Measurements from ENCODE around the gene ABHD2. TPM values are rescaled to one million over a fixed set of nuclear protein-coding genes. Genes with fewer than 3 reads are reported as not detected.

The ABHD2 gene
- total RNA-seq, 1 experiment from 2014 or later, result 29.7 TPM

DNA sequence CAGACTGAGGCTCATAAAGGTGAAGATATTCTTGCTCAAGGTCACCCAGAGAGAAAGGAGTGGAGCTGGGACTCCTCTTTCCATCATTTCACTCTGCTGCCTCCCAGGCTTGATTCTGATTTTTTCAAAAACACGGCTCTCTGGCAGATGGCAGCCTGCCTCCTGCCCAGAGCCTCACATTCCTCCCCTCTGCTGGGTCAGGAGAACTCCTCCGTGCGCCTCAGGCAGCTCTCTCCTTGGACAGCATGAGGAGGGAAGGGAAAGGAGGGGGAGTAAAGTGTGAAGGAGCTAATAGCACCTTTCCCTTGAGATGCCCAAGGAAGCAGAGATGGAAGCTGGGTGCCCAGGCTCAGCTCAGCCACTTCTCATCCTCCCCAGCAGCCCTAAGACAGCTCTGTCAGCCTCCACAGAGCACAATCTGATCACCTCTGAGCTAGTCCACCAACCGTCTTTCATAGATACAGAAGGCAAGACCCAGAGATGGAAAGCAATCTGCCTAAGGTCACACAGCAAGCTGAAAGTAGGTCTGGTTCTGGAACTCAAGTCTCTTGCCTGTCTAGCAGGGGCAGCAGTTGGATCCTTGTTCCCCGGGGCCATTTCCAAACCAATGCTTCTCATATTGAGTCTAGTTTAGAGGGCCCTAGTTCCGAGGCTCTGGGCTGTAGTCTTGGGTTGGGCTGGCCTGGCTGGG is 129.6 kb downstream of the ABHD2 start:
- no peaks in the 10 kb centered on the region for H3K9me3 Mint-ChIP-seq

DNA sequence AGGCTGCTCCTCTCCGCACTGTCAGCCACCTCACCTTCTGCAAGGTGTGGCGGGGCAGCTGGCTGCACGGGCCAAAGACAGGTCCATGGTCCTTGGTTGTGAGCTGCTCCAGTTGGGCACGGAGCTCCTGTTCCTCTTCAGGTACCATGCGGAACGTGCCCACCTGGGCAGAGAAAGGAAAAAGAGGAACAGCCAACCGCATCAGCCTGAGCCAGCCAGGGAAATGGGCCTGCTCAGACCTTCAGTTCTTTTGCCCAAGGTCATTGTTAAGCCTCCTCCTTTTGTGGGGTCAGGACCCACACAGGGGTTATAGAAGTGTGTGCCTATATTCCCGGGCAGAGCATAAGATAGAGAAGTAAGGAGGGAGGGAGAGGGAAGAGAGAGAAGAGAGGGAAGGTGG is 130.3 kb downstream of the ABHD2 start:
- POLR2A ChIA-PET, result no interaction called here
- no peak overlapping the region for H3K4me3 Mint-ChIP-seq
- CTCF ChIA-PET, result interaction anchor here (4.4 kb wide), 1 partner anchor 12 kb away, joined by 56 read pairs; no protein-coding TSS in a partner anchor
- TF ChIP-seq, protein P1, sequence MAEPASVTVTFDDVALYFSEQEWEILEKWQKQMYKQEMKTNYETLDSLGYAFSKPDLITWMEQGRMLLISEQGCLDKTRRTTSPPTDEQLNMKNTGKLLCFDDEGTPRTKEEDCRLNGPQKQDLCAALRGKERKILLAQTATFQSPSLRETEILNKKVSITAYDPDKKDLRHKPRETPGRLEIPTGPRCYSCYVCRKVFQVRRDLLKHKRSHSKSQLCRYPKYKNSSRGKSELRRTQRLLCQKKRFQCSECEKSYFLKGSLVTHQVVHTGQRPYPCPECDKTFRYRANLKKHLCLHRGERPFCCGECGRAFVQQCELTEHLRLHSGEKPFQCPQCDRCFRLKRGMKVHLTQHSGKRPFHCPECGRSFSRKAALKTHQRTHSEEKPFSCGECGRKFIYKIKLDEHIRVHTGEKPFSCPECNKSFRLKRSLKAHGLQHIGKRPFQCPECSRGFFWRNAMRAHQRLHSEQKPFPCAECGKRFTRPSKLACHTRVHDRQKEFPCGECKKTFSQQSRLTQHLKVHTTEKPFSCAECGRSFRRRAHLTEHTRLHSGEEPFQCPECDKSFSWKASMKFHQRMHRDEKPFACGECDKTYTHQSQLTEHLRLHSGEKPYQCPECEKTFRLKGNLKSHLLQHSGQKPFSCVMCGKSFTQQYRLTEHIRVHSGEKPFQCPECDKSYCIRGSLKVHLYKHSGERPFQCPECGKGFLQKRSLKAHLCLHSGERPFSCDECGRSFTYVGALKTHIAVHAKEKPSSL (CRISPR knock-in tag; conservative IDR thresholded peaks at IDR 0.05), result no peak
- TF ChIP-seq, protein P2, sequence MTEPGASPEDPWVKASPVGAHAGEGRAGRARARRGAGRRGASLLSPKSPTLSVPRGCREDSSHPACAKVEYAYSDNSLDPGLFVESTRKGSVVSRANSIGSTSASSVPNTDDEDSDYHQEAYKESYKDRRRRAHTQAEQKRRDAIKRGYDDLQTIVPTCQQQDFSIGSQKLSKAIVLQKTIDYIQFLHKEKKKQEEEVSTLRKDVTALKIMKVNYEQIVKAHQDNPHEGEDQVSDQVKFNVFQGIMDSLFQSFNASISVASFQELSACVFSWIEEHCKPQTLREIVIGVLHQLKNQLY (CRISPR knock-in tag; IDR thresholded peaks at IDR 0.05), result no peak
- TF ChIP-seq, protein P3, sequence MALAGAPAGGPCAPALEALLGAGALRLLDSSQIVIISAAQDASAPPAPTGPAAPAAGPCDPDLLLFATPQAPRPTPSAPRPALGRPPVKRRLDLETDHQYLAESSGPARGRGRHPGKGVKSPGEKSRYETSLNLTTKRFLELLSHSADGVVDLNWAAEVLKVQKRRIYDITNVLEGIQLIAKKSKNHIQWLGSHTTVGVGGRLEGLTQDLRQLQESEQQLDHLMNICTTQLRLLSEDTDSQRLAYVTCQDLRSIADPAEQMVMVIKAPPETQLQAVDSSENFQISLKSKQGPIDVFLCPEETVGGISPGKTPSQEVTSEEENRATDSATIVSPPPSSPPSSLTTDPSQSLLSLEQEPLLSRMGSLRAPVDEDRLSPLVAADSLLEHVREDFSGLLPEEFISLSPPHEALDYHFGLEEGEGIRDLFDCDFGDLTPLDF (CRISPR knock-in tag; IDR thresholded peaks at IDR 0.05), result no peak
- TF ChIP-seq, protein P4, sequence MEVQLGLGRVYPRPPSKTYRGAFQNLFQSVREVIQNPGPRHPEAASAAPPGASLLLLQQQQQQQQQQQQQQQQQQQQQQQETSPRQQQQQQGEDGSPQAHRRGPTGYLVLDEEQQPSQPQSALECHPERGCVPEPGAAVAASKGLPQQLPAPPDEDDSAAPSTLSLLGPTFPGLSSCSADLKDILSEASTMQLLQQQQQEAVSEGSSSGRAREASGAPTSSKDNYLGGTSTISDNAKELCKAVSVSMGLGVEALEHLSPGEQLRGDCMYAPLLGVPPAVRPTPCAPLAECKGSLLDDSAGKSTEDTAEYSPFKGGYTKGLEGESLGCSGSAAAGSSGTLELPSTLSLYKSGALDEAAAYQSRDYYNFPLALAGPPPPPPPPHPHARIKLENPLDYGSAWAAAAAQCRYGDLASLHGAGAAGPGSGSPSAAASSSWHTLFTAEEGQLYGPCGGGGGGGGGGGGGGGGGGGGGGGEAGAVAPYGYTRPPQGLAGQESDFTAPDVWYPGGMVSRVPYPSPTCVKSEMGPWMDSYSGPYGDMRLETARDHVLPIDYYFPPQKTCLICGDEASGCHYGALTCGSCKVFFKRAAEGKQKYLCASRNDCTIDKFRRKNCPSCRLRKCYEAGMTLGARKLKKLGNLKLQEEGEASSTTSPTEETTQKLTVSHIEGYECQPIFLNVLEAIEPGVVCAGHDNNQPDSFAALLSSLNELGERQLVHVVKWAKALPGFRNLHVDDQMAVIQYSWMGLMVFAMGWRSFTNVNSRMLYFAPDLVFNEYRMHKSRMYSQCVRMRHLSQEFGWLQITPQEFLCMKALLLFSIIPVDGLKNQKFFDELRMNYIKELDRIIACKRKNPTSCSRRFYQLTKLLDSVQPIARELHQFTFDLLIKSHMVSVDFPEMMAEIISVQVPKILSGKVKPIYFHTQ (CRISPR knock-in tag; IDR thresholded peaks at IDR 0.05), result no peak
- TF ChIP-seq CREB1 (CRISPR knock-in tag; IDR thresholded peaks at IDR 0.05), result no peak
- no peak for TF ChIP-seq RELA (CRISPR knock-in tag; IDR thresholded peaks at IDR 0.05; ENCODE audit: borderline replicate concordance)
- TF ChIP-seq, protein P5, sequence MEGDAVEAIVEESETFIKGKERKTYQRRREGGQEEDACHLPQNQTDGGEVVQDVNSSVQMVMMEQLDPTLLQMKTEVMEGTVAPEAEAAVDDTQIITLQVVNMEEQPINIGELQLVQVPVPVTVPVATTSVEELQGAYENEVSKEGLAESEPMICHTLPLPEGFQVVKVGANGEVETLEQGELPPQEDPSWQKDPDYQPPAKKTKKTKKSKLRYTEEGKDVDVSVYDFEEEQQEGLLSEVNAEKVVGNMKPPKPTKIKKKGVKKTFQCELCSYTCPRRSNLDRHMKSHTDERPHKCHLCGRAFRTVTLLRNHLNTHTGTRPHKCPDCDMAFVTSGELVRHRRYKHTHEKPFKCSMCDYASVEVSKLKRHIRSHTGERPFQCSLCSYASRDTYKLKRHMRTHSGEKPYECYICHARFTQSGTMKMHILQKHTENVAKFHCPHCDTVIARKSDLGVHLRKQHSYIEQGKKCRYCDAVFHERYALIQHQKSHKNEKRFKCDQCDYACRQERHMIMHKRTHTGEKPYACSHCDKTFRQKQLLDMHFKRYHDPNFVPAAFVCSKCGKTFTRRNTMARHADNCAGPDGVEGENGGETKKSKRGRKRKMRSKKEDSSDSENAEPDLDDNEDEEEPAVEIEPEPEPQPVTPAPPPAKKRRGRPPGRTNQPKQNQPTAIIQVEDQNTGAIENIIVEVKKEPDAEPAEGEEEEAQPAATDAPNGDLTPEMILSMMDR (IDR thresholded peaks at IDR 0.05), result no peak
- no peak for TF ChIP-seq ETV6 (CRISPR knock-in tag; IDR thresholded peaks at IDR 0.05)
- TF ChIP-seq, protein P6, sequence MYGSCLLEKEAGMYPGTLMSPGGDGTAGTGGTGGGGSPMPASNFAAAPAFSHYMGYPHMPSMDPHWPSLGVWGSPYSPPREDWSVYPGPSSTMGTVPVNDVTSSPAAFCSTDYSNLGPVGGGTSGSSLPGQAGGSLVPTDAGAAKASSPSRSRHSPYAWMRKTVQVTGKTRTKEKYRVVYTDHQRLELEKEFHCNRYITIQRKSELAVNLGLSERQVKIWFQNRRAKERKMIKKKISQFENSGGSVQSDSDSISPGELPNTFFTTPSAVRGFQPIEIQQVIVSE (CRISPR knock-in tag; IDR thresholded peaks at IDR 0.05; ENCODE audit: borderline replicate concordance), result no peak

More for the DNA sequence above, 129.6 kb downstream of the ABHD2 start:
- no peak for DNase-seq (ENCODE audit: low spot score)
- POLR2A ChIA-PET, result no interaction called here
- TF ChIP-seq ZNF138 (CRISPR knock-in tag; conservative IDR thresholded peaks at IDR 0.05), result no peak
- TF ChIP-seq, protein P7, sequence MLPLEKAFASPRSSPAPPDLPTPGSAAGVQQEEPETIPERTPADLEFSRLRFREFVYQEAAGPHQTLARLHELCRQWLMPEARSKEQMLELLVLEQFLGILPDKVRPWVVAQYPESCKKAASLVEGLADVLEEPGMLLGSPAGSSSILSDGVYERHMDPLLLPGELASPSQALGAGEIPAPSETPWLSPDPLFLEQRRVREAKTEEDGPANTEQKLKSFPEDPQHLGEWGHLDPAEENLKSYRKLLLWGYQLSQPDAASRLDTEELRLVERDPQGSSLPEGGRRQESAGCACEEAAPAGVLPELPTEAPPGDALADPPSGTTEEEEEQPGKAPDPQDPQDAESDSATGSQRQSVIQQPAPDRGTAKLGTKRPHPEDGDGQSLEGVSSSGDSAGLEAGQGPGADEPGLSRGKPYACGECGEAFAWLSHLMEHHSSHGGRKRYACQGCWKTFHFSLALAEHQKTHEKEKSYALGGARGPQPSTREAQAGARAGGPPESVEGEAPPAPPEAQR (CRISPR knock-in tag; IDR thresholded peaks at IDR 0.05), result no peak
- no peak for TF ChIP-seq FOXJ3 (CRISPR knock-in tag; IDR thresholded peaks at IDR 0.05; ENCODE audit: borderline replicate concordance)
- TF ChIP-seq, protein P3 (CRISPR knock-in tag; IDR thresholded peaks at IDR 0.05), result no peak
- TF ChIP-seq ETV6 (CRISPR knock-in tag; IDR thresholded peaks at IDR 0.05), result no peak
- no peak for TF ChIP-seq ZNF317 (CRISPR knock-in tag; IDR thresholded peaks at IDR 0.05; ENCODE audit: borderline replicate concordance, low read depth)
- TF ChIP-seq, protein P8, sequence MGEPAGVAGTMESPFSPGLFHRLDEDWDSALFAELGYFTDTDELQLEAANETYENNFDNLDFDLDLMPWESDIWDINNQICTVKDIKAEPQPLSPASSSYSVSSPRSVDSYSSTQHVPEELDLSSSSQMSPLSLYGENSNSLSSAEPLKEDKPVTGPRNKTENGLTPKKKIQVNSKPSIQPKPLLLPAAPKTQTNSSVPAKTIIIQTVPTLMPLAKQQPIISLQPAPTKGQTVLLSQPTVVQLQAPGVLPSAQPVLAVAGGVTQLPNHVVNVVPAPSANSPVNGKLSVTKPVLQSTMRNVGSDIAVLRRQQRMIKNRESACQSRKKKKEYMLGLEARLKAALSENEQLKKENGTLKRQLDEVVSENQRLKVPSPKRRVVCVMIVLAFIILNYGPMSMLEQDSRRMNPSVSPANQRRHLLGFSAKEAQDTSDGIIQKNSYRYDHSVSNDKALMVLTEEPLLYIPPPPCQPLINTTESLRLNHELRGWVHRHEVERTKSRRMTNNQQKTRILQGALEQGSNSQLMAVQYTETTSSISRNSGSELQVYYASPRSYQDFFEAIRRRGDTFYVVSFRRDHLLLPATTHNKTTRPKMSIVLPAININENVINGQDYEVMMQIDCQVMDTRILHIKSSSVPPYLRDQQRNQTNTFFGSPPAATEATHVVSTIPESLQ (CRISPR knock-in tag; IDR thresholded peaks at IDR 0.05), result no peak
- no peak for TF ChIP-seq ZNF423 (CRISPR knock-in tag; IDR thresholded peaks at IDR 0.05)
- TF ChIP-seq TEAD4 (CRISPR knock-in tag; IDR thresholded peaks at IDR 0.05), result no peak
- no peak for TF ChIP-seq ZNF263 (CRISPR knock-in tag; IDR thresholded peaks at IDR 0.05; ENCODE audit: low read depth)
- 0 out of 2 replicates have a peak, but pooled peaks cover 3% of the 10 kb centered on the region for H3K4me1 Mint-ChIP-seq
- H3K36me3 Mint-ChIP-seq, result no peaks in the 10 kb centered on the region
- peaks cover 3% of the 10 kb centered on the region; the same call in 1 of the 2 replicates for H3K27me3 Mint-ChIP-seq (ENCODE audit: low read depth)
- H3K4me3 Mint-ChIP-seq, result no peak overlapping the region
- ATAC-seq, result no peak
- CTCF ChIA-PET, result interaction anchor here (4.4 kb wide), 1 partner anchor 12 kb away, joined by 56 read pairs; no protein-coding TSS in a partner anchor
- H3K27ac Mint-ChIP-seq, result no peak overlapping the region

More for the DNA sequence above, 130.3 kb downstream of the ABHD2 start:
- Mint-ChIP-seq H3K9me3 (no peaks in the 10 kb centered on the region), H3K27ac (no peak overlapping the region), H3K4me1 (0 out of 2 replicates have a peak, but pooled peaks cover 3% of the 10 kb centered on the region), H3K36me3 (no peaks in the 10 kb centered on the region), H3K27me3 (ENCODE audit: low read depth) (peaks cover 3% of the 10 kb centered on the region; the same call in 1 of the 2 replicates)
- DNase-seq (ENCODE audit: low spot score), result no peak
- ATAC-seq, result no peak
